ENCODE results near the gene KCNJ5.

Gene KCNJ5

DNA sequence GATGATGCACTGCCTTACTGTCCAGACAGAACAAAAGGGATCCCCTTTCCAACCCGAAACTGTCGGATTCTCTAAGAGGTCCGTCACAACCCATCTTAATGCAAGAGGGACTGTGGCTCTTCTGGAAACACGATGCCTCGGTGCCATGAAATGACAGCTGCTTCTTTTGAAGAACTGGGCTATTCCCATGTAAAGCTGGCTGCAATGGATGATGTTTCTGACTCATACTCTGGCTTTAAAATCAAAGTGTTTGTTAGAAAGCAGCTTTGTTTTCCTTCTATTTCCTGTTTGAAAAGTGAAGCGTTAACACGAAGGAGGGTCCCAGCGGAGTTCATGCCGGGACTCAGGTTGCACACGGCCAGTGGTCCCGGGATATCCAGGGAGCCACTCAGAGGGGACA is 48.4 kb downstream of the KCNJ5 start:
- TF ChIP-seq YY1 (IDR thresholded peaks at IDR 0.05; ENCODE audit: low read depth) (no peak), TAF1 (IDR thresholded peaks at IDR 0.05; ENCODE audit: low read depth) (no peak), NFIC (IDR thresholded peaks at IDR 0.05) (no peak), TCF12 (IDR thresholded peaks at IDR 0.05; ENCODE audit: low read depth) (no peak), TEAD4 (IDR thresholded peaks at IDR 0.05) (no peak), CREB1 (IDR thresholded peaks at IDR 0.05; ENCODE audit: low read depth) (no peak), FOXM1 (IDR thresholded peaks at IDR 0.05; ENCODE audit: borderline replicate concordance, low read depth) (no peak), RAD21 (IDR thresholded peaks at IDR 0.05; ENCODE audit: low read depth) (no peak), ZBTB7A (IDR thresholded peaks at IDR 0.05; ENCODE audit: low read depth) (no peak)
- TF ChIP-seq, protein P1, sequence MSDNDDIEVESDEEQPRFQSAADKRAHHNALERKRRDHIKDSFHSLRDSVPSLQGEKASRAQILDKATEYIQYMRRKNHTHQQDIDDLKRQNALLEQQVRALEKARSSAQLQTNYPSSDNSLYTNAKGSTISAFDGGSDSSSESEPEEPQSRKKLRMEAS (IDR thresholded peaks at IDR 0.05) = no peak
- TF ChIP-seq, protein P2, sequence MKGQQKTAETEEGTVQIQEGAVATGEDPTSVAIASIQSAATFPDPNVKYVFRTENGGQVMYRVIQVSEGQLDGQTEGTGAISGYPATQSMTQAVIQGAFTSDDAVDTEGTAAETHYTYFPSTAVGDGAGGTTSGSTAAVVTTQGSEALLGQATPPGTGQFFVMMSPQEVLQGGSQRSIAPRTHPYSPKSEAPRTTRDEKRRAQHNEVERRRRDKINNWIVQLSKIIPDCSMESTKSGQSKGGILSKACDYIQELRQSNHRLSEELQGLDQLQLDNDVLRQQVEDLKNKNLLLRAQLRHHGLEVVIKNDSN (IDR thresholded peaks at IDR 0.05) = no peak

DNA sequence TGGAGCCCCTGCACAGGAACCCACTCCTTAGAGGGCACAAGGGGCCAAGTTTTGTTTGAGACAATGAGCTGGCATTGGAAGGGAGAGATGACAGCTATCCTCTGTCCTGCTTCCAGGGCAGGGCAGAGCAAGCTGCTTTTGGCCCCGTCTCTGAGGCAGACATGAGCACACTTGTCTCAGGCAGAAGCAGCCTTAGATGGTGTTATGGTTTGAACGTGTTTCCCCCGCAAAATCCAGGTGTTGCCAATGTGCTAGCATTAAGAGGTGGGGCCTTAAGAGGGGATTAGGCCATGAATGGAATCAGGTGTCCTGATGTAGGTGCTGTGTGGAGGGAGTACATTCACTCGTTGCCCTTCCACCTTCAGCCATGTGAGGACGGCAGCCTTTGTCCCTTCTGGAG is 49.0 kb downstream of the KCNJ5 start:
- TF ChIP-seq CREB1 (IDR thresholded peaks at IDR 0.05; ENCODE audit: low read depth) (no peak), YY1 (IDR thresholded peaks at IDR 0.05; ENCODE audit: low read depth) (no peak), TEAD4 (IDR thresholded peaks at IDR 0.05) (no peak), FOXM1 (IDR thresholded peaks at IDR 0.05; ENCODE audit: borderline replicate concordance, low read depth) (no peak), ZBTB7A (IDR thresholded peaks at IDR 0.05; ENCODE audit: low read depth) (no peak), RAD21 (IDR thresholded peaks at IDR 0.05; ENCODE audit: low read depth) (no peak), NFIC (IDR thresholded peaks at IDR 0.05) (no peak), TCF12 (IDR thresholded peaks at IDR 0.05; ENCODE audit: low read depth) (no peak), EP300 (IDR thresholded peaks at IDR 0.05; ENCODE audit: borderline replicate concordance) (no peak), CEBPB (IDR thresholded peaks at IDR 0.05) (no peak), EGR1 (IDR thresholded peaks at IDR 0.05) (no peak), TAF1 (IDR thresholded peaks at IDR 0.05; ENCODE audit: low read depth) (no peak)
- TF ChIP-seq, protein P3, sequence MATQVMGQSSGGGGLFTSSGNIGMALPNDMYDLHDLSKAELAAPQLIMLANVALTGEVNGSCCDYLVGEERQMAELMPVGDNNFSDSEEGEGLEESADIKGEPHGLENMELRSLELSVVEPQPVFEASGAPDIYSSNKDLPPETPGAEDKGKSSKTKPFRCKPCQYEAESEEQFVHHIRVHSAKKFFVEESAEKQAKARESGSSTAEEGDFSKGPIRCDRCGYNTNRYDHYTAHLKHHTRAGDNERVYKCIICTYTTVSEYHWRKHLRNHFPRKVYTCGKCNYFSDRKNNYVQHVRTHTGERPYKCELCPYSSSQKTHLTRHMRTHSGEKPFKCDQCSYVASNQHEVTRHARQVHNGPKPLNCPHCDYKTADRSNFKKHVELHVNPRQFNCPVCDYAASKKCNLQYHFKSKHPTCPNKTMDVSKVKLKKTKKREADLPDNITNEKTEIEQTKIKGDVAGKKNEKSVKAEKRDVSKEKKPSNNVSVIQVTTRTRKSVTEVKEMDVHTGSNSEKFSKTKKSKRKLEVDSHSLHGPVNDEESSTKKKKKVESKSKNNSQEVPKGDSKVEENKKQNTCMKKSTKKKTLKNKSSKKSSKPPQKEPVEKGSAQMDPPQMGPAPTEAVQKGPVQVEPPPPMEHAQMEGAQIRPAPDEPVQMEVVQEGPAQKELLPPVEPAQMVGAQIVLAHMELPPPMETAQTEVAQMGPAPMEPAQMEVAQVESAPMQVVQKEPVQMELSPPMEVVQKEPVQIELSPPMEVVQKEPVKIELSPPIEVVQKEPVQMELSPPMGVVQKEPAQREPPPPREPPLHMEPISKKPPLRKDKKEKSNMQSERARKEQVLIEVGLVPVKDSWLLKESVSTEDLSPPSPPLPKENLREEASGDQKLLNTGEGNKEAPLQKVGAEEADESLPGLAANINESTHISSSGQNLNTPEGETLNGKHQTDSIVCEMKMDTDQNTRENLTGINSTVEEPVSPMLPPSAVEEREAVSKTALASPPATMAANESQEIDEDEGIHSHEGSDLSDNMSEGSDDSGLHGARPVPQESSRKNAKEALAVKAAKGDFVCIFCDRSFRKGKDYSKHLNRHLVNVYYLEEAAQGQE (IDR thresholded peaks at IDR 0.05; ENCODE audit: low read depth) = no peak
- TF ChIP-seq, protein P2 (IDR thresholded peaks at IDR 0.05) = no peak
- TF ChIP-seq, protein P1 (IDR thresholded peaks at IDR 0.05) = no peak

DNA sequence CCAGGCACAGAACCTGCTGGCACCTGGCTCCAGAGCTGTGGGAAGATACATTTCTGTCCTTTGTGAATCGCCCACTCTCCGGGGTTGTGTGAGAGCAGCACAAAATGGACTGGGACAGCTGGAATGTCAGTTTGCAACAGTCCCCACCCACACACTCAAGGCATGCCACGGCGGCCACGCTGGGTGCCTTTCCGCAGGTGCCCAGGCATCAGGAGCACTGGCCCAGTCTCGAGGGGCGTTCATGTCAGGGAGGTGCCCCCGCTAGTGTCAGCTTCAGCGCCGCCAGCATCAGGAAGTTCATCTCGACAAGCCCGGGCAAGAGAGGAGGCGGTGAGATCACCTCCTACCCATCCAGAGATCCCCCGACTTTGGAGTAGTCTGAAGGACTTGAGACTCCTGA is 49.4 kb downstream of the KCNJ5 start:
- TF ChIP-seq EGR1 (IDR thresholded peaks at IDR 0.05) (no peak), YY1 (IDR thresholded peaks at IDR 0.05; ENCODE audit: low read depth) (no peak)

DNA sequence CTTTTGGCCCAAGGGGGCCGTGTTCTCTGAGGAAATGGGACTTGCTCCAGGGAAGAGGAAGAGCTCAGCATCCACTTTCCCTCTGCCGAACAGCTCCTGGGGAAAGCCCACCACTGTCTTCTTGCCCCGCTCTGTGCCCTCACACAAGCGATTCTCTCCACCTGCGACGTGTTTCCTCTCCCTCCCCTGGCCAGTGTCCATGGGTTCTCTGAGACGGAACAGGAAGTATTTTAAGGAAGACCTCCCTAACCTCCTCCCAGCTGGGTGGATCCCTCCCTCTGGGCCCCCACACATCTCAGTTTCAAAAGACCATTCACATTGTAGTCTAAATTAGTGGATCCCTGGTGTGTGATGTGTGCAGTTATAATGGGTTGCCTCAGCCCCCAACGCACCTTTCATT is 50.0 kb downstream of the KCNJ5 start:
- no peak for TF ChIP-seq TCF12 (IDR thresholded peaks at IDR 0.05; ENCODE audit: low read depth)
- TF ChIP-seq EP300 (IDR thresholded peaks at IDR 0.05; ENCODE audit: borderline replicate concordance) = no peak
- no peak for TF ChIP-seq EGR1 (IDR thresholded peaks at IDR 0.05)
- TF ChIP-seq, protein P2 (IDR thresholded peaks at IDR 0.05) = no peak
- TF ChIP-seq CREB1 (IDR thresholded peaks at IDR 0.05; ENCODE audit: low read depth) = no peak

DNA sequence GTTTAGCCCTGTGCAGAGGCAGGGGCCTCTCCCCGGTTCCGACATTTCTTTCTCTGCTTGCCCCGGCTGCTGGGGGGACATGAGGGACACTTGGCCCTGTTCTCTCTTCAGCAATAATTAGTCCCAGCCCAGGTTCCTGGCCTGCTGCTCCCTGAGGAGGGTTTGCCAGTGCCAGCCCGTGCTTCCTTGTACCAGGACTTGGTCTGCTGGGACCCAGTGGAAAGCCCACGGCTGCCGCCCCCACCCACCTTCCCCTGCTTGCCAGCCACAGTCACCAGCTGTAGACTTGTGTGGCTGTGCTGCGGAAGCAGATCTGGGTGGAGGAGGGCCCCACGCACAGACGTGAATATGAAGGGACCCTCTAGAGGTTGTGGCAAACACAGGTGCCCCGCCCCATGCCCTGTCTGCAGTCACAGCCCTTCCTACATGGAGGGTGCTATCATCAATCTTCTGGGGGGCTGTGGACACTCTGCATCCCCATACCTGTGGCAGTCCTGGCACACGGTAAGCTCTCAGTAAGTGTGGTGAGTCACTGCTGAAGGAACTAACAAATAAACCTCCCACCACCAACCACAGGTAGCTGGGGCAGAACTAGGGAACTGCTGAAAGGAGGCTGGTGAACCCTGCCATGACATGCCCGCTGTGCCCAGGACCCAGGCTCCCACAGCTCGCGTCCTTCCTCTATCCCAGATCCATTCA is 50.6 kb downstream of the KCNJ5 start:
- TF ChIP-seq EP300 (IDR thresholded peaks at IDR 0.05; ENCODE audit: borderline replicate concordance) = no peak

DNA sequence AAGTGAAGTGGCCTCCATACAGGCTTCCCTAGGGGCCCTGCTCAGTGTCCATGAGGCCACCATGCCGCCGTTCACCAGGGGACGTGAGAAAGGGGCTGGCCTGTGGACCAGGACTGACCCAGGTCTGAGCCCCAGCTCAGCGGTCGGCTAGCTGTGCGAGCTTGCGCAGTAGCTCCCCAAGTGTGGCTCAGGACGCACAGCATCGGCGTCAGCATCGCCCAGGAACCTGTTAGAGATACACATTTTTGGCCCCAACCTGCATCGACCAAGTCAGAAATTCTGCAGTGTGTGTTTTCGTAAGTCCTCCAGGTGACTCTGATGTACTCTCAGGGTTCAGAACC is 51.1 kb downstream of the KCNJ5 start:
- TF ChIP-seq EGR1 (IDR thresholded peaks at IDR 0.05) (no peak), CEBPB (IDR thresholded peaks at IDR 0.05) (no peak)
- TF ChIP-seq, protein P2 (IDR thresholded peaks at IDR 0.05) = no peak

DNA sequence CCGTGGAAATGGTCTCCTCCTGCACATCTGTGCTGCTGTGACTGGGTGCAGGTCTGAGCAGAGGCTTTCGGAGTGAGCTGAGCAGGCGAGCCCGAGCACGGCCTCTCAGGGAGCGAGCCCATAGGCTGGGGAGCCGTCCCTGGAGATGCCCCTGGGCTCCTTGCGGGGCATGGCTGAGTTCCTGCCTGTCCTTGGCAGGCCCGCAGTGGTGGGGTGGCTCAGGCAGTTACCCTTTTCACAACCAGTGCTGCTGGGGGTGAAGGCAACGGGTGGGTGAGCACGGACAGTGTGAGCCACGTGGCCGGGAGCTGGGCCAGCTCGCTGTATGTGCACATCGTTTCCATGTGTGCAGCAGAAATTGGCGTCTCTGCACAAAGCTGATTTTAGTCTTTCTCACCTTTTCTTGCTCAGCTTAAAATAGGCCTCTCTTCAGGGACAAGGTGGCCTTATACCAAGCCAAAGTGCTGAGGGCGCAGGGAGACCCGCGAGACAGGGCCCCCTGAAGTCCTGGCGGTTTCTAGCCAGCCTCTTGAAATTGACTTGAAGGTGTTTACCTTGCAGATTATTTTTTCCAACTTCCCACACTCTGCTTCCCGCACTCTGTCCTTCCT is 51.8 kb downstream of the KCNJ5 start, which contains the start of gene TP53AIP1:
TP53AIP1 (minus strand) TSS at position 55 of the 611 bp plus-strand sequence. CDS start 5,053 bp downstream, outside the sequence.
- TF ChIP-seq, protein P3 (IDR thresholded peaks at IDR 0.05; ENCODE audit: low read depth) = no peak
- TF ChIP-seq FOXM1 (IDR thresholded peaks at IDR 0.05; ENCODE audit: borderline replicate concordance, low read depth) = no peak
- TF ChIP-seq EGR1 (IDR thresholded peaks at IDR 0.05) = no peak
- TF ChIP-seq CEBPB (IDR thresholded peaks at IDR 0.05) = no peak
- no peak for TF ChIP-seq EP300 (IDR thresholded peaks at IDR 0.05; ENCODE audit: borderline replicate concordance)
- TF ChIP-seq, protein P1 (IDR thresholded peaks at IDR 0.05) = peak; percentile 66; the same call in 1 of the 2 replicates
- TF ChIP-seq, protein P2 (IDR thresholded peaks at IDR 0.05) = peak; percentile 58
- no peak for TF ChIP-seq TEAD4 (IDR thresholded peaks at IDR 0.05)
- TF ChIP-seq TAF1 (IDR thresholded peaks at IDR 0.05; ENCODE audit: low read depth) = no peak
- no peak for TF ChIP-seq TCF12 (IDR thresholded peaks at IDR 0.05; ENCODE audit: low read depth)
